ENCODE results near the gene RHOH. TPM values are rescaled to one million over a fixed set of nuclear protein-coding genes. Genes with fewer than 3 reads are reported as not detected.

RHOH gene
- polyA plus RNA-seq, 1 donor (not counting 4 experiments of a cell fraction or from before 2014, with no cell fraction given), result 0.04 TPM

DNA sequence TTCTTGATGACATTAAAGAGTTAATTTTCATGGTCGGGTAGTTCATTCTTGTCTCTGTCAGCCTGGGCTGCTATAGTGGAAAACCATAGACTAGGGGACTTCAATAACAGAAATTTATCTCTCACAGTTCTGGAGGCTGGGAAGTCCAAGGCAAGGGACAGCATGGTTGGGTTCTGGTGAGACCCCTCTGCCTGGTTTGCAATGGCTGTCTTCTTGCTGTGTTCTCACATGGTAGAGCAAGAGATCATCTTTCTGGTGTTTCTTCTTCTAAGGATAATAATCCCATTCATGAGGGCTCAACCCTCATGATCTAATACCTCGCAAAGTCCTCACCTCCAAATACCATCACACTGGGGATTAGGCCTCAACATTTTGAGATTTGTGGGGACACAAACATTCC is 50.1 kb downstream of the RHOH start:
- TF ChIP-seq EZH2 (IDR thresholded peaks at IDR 0.05; ENCODE audit: low read length), result no peak
- no peak for TF ChIP-seq CTCF (optimal IDR thresholded peaks at IDR 0.05 in 1 of 3, IDR thresholded peaks at IDR 0.05 in 1 of 3, conservative IDR thresholded peaks at IDR 0.05 in 1 of 3; ENCODE audit: extremely low read depth in 1 of 3, insufficient read depth in 2 of 3, low read length in 3 of 3)
- FAIRE-seq, result no peak
- H3K9me3 ChIP-seq (ENCODE audit: control insufficient read depth, low read depth, low read length), result no peaks in the 10 kb centered on the region
- dilution Hi-C loops (cut with MboI; ENCODE audit: extremely low pct_ligation_motif_present, low sequenced_read_pairs), result no loop called here
- no peak for DNase-seq (ENCODE audit: low read depth, low spot score)
- H3K27me3 ChIP-seq (ENCODE audit: control insufficient read depth, extremely low read depth, insufficient read depth, low read length), result no peaks in the 10 kb centered on the region
- no peak overlapping the region for H2AFZ ChIP-seq (ENCODE audit: control insufficient read depth, low read length)
- no peak overlapping the region for H3K4me3 ChIP-seq (ENCODE audit: control insufficient read depth in 2 of 3, extremely low read depth in 1 of 3, insufficient read depth in 2 of 3, low read depth in 1 of 3, low read length in 3 of 3)
- no peaks in the 10 kb centered on the region for H4K20me1 ChIP-seq (ENCODE audit: control insufficient read depth, extremely low read depth, insufficient read depth, low read length)
- no peaks in the 10 kb centered on the region for H3K9me1 ChIP-seq (ENCODE audit: control insufficient read depth, extremely low read depth, insufficient read depth, low read length)
- H3K79me2 ChIP-seq (ENCODE audit: control insufficient read depth, insufficient read depth, low read length), result no peaks in the 10 kb centered on the region
- no peak overlapping the region for H3K9ac ChIP-seq (ENCODE audit: control insufficient read depth, extremely low read depth, insufficient read depth, low read length)
- peaks cover 12% of the 10 kb centered on the region for H3K4me1 ChIP-seq (ENCODE audit: control insufficient read depth, extremely low read depth, insufficient read depth, low read length)
- H3K36me3 ChIP-seq (ENCODE audit: control insufficient read depth in 2 of 2, extremely low read depth in 1 of 2, insufficient read depth in 2 of 2, low read length in 2 of 2), result no peaks in the 10 kb centered on the region
- no peak overlapping the region for H3K27ac ChIP-seq (ENCODE audit: control insufficient read depth, insufficient read depth, low read length)
- no peak overlapping the region for H3K4me2 ChIP-seq (ENCODE audit: control insufficient read depth, extremely low read depth, insufficient read depth, low read depth, low read length)

GRCh38 chr4:40247350-40247749 is 50.5 kb downstream of the RHOH start:
- Histone ChIP-seq H3K27me3 (ENCODE audit: control insufficient read depth, extremely low read depth, insufficient read depth, low read length) (no peaks in the 10 kb centered on the region), H4K20me1 (ENCODE audit: control insufficient read depth, extremely low read depth, insufficient read depth, low read length) (no peaks in the 10 kb centered on the region), H3K9ac (ENCODE audit: control insufficient read depth, extremely low read depth, insufficient read depth, low read length) (no peak overlapping the region), H3K4me1 (ENCODE audit: control insufficient read depth, extremely low read depth, insufficient read depth, low read length) (peaks cover 12% of the 10 kb centered on the region), H3K79me2 (ENCODE audit: control insufficient read depth, insufficient read depth, low read length) (no peaks in the 10 kb centered on the region), H3K4me2 (ENCODE audit: control insufficient read depth, extremely low read depth, insufficient read depth, low read depth, low read length) (no peak overlapping the region), H3K36me3 (ENCODE audit: control insufficient read depth in 2 of 2, extremely low read depth in 1 of 2, insufficient read depth in 2 of 2, low read length in 2 of 2) (no peaks in the 10 kb centered on the region), H3K9me1 (ENCODE audit: control insufficient read depth, extremely low read depth, insufficient read depth, low read length) (no peaks in the 10 kb centered on the region), H3K4me3 (ENCODE audit: control insufficient read depth in 2 of 3, extremely low read depth in 1 of 3, insufficient read depth in 2 of 3, low read depth in 1 of 3, low read length in 3 of 3) (no peak overlapping the region), H3K9me3 (ENCODE audit: control insufficient read depth, low read depth, low read length) (no peaks in the 10 kb centered on the region), H2AFZ (ENCODE audit: control insufficient read depth, low read length) (no peak overlapping the region), H3K27ac (ENCODE audit: control insufficient read depth, insufficient read depth, low read length) (no peak overlapping the region)
- TF ChIP-seq EZH2 (IDR thresholded peaks at IDR 0.05; ENCODE audit: low read length), result no peak
- TF ChIP-seq CTCF (optimal IDR thresholded peaks at IDR 0.05 in 1 of 3, IDR thresholded peaks at IDR 0.05 in 1 of 3, conservative IDR thresholded peaks at IDR 0.05 in 1 of 3; ENCODE audit: extremely low read depth in 1 of 3, insufficient read depth in 2 of 3, low read length in 3 of 3), result no peak
- DNase-seq (ENCODE audit: low read depth, low spot score) (no peak), FAIRE-seq (no peak)
- dilution Hi-C loops (cut with MboI; ENCODE audit: extremely low pct_ligation_motif_present, low sequenced_read_pairs), result no loop called here

Measured in keratinocyte (primary cell).